Neural progenitor cell (in vitro differentiated cells): ENCODE measurements around the gene CRB2. TPM values are rescaled to one million over a fixed set of nuclear protein-coding genes. Genes with fewer than 3 reads are reported as not detected.

Source experiments
- DNase-seq: peaks from one replicate; pipeline ENCODE4 v3.0.0-alpha.2; 2016; ENCODE audit warnings: low spot score
- H2AFZ ChIP-seq: fragments of 200-600 bp; sonication (generic); replicated peaks from 2 replicates; pipeline ENCODE4 v1.6.1; 2016; ENCODE audit warnings: antibody characterized with exemption
- H3F3A ChIP-seq: fragments of 200-600 bp; sonication (generic); 2 replicates; pipeline ENCODE4 v1.6.1; 2016; ENCODE audit warnings: antibody characterized with exemption, low read depth
- H3K27ac ChIP-seq: fragments of 200-600 bp; sonication (generic); 2 replicates; pipeline ENCODE4 v1.5.1; 2016; ENCODE audit warnings: mild to moderate bottlenecking
- H3K27me3 ChIP-seq: fragments of 200-600 bp; sonication (generic); 2 replicates; pipeline ENCODE4 v1.6.1; 2016; ENCODE audit warnings: mild to moderate bottlenecking, moderate library complexity
- H3K36me3 ChIP-seq: fragments of 200-600 bp; sonication (generic); 2 replicates; pipeline ENCODE4 v1.5.1; 2016
- H3K4me1 ChIP-seq: fragments of 200-600 bp; sonication (generic); 2 replicates; pipeline ENCODE4 v1.6.1; 2016; ENCODE audit warnings: mixed run types
- H3K4me2 ChIP-seq: fragments of 200-600 bp; sonication (generic); 2 replicates; pipeline ENCODE4 v1.6.1; 2016
- H3K4me3 ChIP-seq: fragments of 200-600 bp; sonication (generic); 2 replicates; pipeline ENCODE4 v1.5.1; 2016
- H3K79me2 ChIP-seq: fragments of 200-600 bp; sonication (generic); 2 replicates; pipeline ENCODE4 v1.6.1; 2016; ENCODE audit warnings: low read depth
- H3K9ac ChIP-seq: fragments of 200-600 bp; sonication (generic); 2 replicates; pipeline ENCODE4 v1.6.1; 2016
- H3K9me3 ChIP-seq: fragments of 200-600 bp; sonication (generic); 2 replicates; pipeline ENCODE4 v1.5.1; 2016; ENCODE audit warnings: low read depth
- H4K20me1 ChIP-seq: fragments of 200-600 bp; sonication (generic); 2 replicates; pipeline ENCODE4 v1.6.1; 2016; ENCODE audit warnings: low read depth
- H3K27ac Mint-ChIP-seq: 3 replicates; pipeline ENCODE4 v1.8.0; 2021; ENCODE audit warnings: mixed read lengths
- H3K27me3 Mint-ChIP-seq: 2 replicates; pipeline ENCODE4 v1.8.0; 2022; ENCODE audit warnings: low read depth, mild to moderate bottlenecking, inconsistent platforms, moderate library complexity, mixed read lengths; ENCODE audit not compliant: insufficient read depth
- H3K36me3 Mint-ChIP-seq: 3 replicates; pipeline ENCODE4 v1.8.0; 2021; ENCODE audit warnings: mixed read lengths
- H3K4me1 Mint-ChIP-seq: 3 replicates; pipeline ENCODE4 v1.8.0; 2021; ENCODE audit warnings: mixed read lengths
- H3K4me3 Mint-ChIP-seq: 3 replicates; pipeline ENCODE4 v1.8.0; 2021; ENCODE audit warnings: mild to moderate bottlenecking, moderate library complexity, mixed read lengths
- H3K9me3 Mint-ChIP-seq: 3 replicates; pipeline ENCODE4 v1.8.0; 2020; ENCODE audit warnings: mixed read lengths
- CTCF ChIP-seq: fragments of 200-600 bp; sonication (generic); IDR thresholded peaks from 2 replicates; pipeline ENCODE4 v1.5.1; 2017; ENCODE audit warnings: antibody characterized with exemption, mild to moderate bottlenecking
- EZH2 ChIP-seq: fragments of 200-600 bp; sonication (generic); IDR thresholded peaks from 2 replicates; pipeline ENCODE4 v1.6.1; 2017; ENCODE audit warnings: antibody characterized with exemption, mild to moderate bottlenecking, moderate library complexity
- EZH2phosphoT487 ChIP-seq: fragments of 200-600 bp; sonication (generic); IDR thresholded peaks from 2 replicates; pipeline ENCODE4 v1.6.1; 2017; ENCODE audit warnings: antibody characterized with exemption
- total RNA-seq: library from RNA; depleted of rRNA; stranded (reverse); fragments of >200 nt; gene quantifications from 2 replicates; pipeline ENCODE4 v1.2.3, GENCODE V29; 2015; ENCODE audit warnings: low replicate concordance

CRB2 gene
- total RNA-seq, 1 donor from 2014 or later = 18.5 TPM

GRCh38 chr9:123339666-123340510, 16.1 kb upstream of the CRB2 start:
- DNase-seq = no peak
- no peaks in the 10 kb centered on the region for H3K36me3 ChIP-seq
- Mint-ChIP-seq H3K36me3 (no peaks in the 10 kb centered on the region), H3K4me1 (peaks cover 43% of the 10 kb centered on the region), H3K27me3 (peaks cover 12% of the 10 kb centered on the region), H3K27ac (peak overlapping the region; percentile 91), H3K9me3 (no peaks in the 10 kb centered on the region), H3K4me3 (no peak overlapping the region)
- no peak overlapping the region for H3K4me3 ChIP-seq
- peaks cover 6% of the 10 kb centered on the region for H3K4me1 ChIP-seq
- no peaks in the 10 kb centered on the region for H3K79me2 ChIP-seq
- no peak overlapping the region for H3K27ac ChIP-seq
- H3K4me2 ChIP-seq = no peak overlapping the region
- H2AFZ ChIP-seq = peak overlapping the region; percentile 64
- H3K9ac ChIP-seq = no peak overlapping the region
- TF ChIP-seq EZH2 (no peak), CTCF (no peak), EZH2phosphoT487 (no peak)
- no peaks in the 10 kb centered on the region for H3K9me3 ChIP-seq
- H4K20me1 ChIP-seq = no peaks in the 10 kb centered on the region
- H3F3A ChIP-seq = no peaks in the 10 kb centered on the region
- H3K27me3 ChIP-seq = no peaks in the 10 kb centered on the region

GRCh38 chr9:123341816-123342215, 14.2 kb upstream of the CRB2 start:
- H3K4me2 ChIP-seq = no peak overlapping the region
- H3K36me3 ChIP-seq = no peaks in the 10 kb centered on the region
- no peaks in the 10 kb centered on the region for H3K79me2 ChIP-seq
- H2AFZ ChIP-seq = no peak overlapping the region
- no peaks in the 10 kb centered on the region for H3K27me3 ChIP-seq
- peaks cover 12% of the 10 kb centered on the region for H3F3A ChIP-seq
- no peak overlapping the region for H3K4me3 Mint-ChIP-seq
- H3K27ac ChIP-seq = no peak overlapping the region
- H3K9ac ChIP-seq = no peak overlapping the region
- H4K20me1 ChIP-seq = no peaks in the 10 kb centered on the region
- peaks cover 33% of the 10 kb centered on the region for H3K4me1 Mint-ChIP-seq
- H3K36me3 Mint-ChIP-seq = no peaks in the 10 kb centered on the region
- no peaks in the 10 kb centered on the region for H3K9me3 ChIP-seq
- no peak overlapping the region for H3K4me3 ChIP-seq
- no peak for DNase-seq
- peaks cover 12% of the 10 kb centered on the region for H3K27me3 Mint-ChIP-seq
- H3K4me1 ChIP-seq = no peaks in the 10 kb centered on the region
- H3K9me3 Mint-ChIP-seq = no peaks in the 10 kb centered on the region
- no peak overlapping the region for H3K27ac Mint-ChIP-seq
- no peak for TF ChIP-seq EZH2phosphoT487
- no peak for TF ChIP-seq EZH2
- TF ChIP-seq CTCF = no peak

GRCh38 chr9:123342247-123342646, 13.8 kb upstream of the CRB2 start:
- Histone ChIP-seq H3K4me3 (no peak overlapping the region), H3K4me1 (no peaks in the 10 kb centered on the region)

More at GRCh38 chr9:123342247-123342646, 13.8 kb upstream of the CRB2 start:
- no peaks in the 10 kb centered on the region for H3K79me2 ChIP-seq
- Mint-ChIP-seq H3K27ac (no peak overlapping the region), H3K9me3 (no peaks in the 10 kb centered on the region), H3K4me1 (peaks cover 33% of the 10 kb centered on the region), H3K36me3 (no peaks in the 10 kb centered on the region), H3K4me3 (no peak overlapping the region), H3K27me3 (peaks cover 9% of the 10 kb centered on the region)
- no peaks in the 10 kb centered on the region for H3K36me3 ChIP-seq
- H2AFZ ChIP-seq = no peak overlapping the region
- no peak overlapping the region for H3K9ac ChIP-seq
- no peaks in the 10 kb centered on the region for H3K27me3 ChIP-seq
- TF ChIP-seq EZH2 (no peak), CTCF (no peak), EZH2phosphoT487 (no peak)
- H3K27ac ChIP-seq = no peak overlapping the region
- H4K20me1 ChIP-seq = no peaks in the 10 kb centered on the region
- H3K4me2 ChIP-seq = no peak overlapping the region
- no peaks in the 10 kb centered on the region for H3K9me3 ChIP-seq
- peaks cover 16% of the 10 kb centered on the region for H3F3A ChIP-seq
- no peak for DNase-seq
